CD14-positive monocyte (primary cell): ENCODE results near the gene TRIM37. TPM values are rescaled to one million over a fixed set of nuclear protein-coding genes. Genes with fewer than 3 reads are reported as not detected.
"Not testable (repeated sequence)": the region's sequence is repeated elsewhere in the genome, so short reads cannot be mapped to it uniquely, and the experiment has no call there.

Experiments
- DNase-seq, 3 donors: peaks; one replicate each; pipeline ENCODE4 v3.0.0-alpha.2; 2011 to 2022
- H2AFZ ChIP-seq: 2 replicates; pipeline ENCODE4 v1.6.0; 2012; ENCODE audit warnings: mild to moderate bottlenecking, low read depth, low read length, inconsistent platforms; ENCODE audit not compliant: insufficient read depth, poor library complexity, severe bottlenecking
- H3K27ac ChIP-seq, 2 donors: 1 replicate in 1 of 2; 2 replicates in 1 of 2; pipeline ENCODE4 v1.5.1; 2012 to 2013; ENCODE audit warnings: low read length in 2 of 2, control low read depth in 1 of 2, inconsistent platforms in 1 of 2, low read depth in 1 of 2, mild to moderate bottlenecking in 1 of 2
- H3K27me3 ChIP-seq, 2 donors: one replicate each; pipeline versions ENCODE4 v1.6.0 to v1.6.1; 2011 to 2013; ENCODE audit warnings: low read length in 2 of 2; ENCODE audit not compliant: control insufficient read depth in 2 of 2, insufficient read depth in 2 of 2
- H3K36me3 ChIP-seq, 2 donors: replicated peaks in 1 of 2; 1 replicate in 1 of 2; 2 replicates in 1 of 2; pipeline versions ENCODE4 v1.5.1 to v1.6.1; 2012 to 2013; ENCODE audit warnings: low read length in 2 of 2, control low read depth in 1 of 2, inconsistent platforms in 1 of 2, mild to moderate bottlenecking in 1 of 2; ENCODE audit not compliant: insufficient read depth in 2 of 2, control insufficient read depth in 1 of 2
- H3K4me1 ChIP-seq, 2 donors: 1 replicate in 1 of 2; 2 replicates in 1 of 2; pipeline versions ENCODE4 v1.5.1 to v1.6.1; 2012 to 2013; ENCODE audit warnings: low read length in 2 of 2, control low read depth in 1 of 2, inconsistent platforms in 1 of 2, mild to moderate bottlenecking in 1 of 2, moderate library complexity in 1 of 2; ENCODE audit not compliant: insufficient read depth in 2 of 2, control insufficient read depth in 1 of 2
- H3K4me2 ChIP-seq: replicated peaks from 2 replicates; pipeline ENCODE3; 2012; ENCODE audit warnings: low read length, moderate library complexity, mild to moderate bottlenecking; ENCODE audit not compliant: poor library complexity, severe bottlenecking; ENCODE audit errors: extremely low read depth
- H3K4me3 ChIP-seq, 3 experiments: fragments of 200-600 bp in 1 of 3; sonication (generic) in 1 of 3; replicated peaks in 1 of 3; 1 replicate in 2 of 3; 2 replicates in 1 of 3; pipeline ENCODE4 v1.5.1; 2011 to 2013; ENCODE audit warnings: low read length in 3 of 3, mild to moderate bottlenecking in 3 of 3, control low read depth in 2 of 3, low read depth in 2 of 3, inconsistent platforms in 1 of 3, moderate library complexity in 1 of 3
- H3K79me2 ChIP-seq: 2 replicates; pipeline ENCODE4 v1.6.0; 2012; ENCODE audit warnings: mild to moderate bottlenecking, control low read depth, inconsistent platforms, low read length, moderate library complexity; ENCODE audit not compliant: insufficient read depth
- H3K9ac ChIP-seq: 2 replicates; pipeline ENCODE4 v1.6.0; 2017; ENCODE audit warnings: low read length, mild to moderate bottlenecking; ENCODE audit not compliant: insufficient read depth, poor library complexity, severe bottlenecking
- H3K9me3 ChIP-seq, 2 donors: replicated peaks in 1 of 2; 1 replicate in 1 of 2; 2 replicates in 1 of 2; pipeline versions ENCODE4 v1.5.1 to v1.6.1; 2012 to 2013; ENCODE audit warnings: low read length in 2 of 2, control low read depth in 1 of 2; ENCODE audit not compliant: control insufficient read depth in 1 of 2, insufficient read depth in 1 of 2
- H4K20me1 ChIP-seq: 2 replicates; pipeline ENCODE4 v1.6.0; 2012; ENCODE audit warnings: mild to moderate bottlenecking, low read length, control low read depth, moderate library complexity; ENCODE audit not compliant: insufficient read depth
- H3K27ac Mint-ChIP-seq, 7 donors: one replicate each; pipeline ENCODE4 v1.8.0; 2020; ENCODE audit warnings: mild to moderate bottlenecking in 7 of 7, mixed read lengths in 7 of 7, moderate library complexity in 6 of 7, inconsistent platforms in 2 of 7
- H3K27me3 Mint-ChIP-seq, 3 donors: one replicate each; pipeline ENCODE4 v1.8.0; 2021 to 2022; ENCODE audit warnings: low read depth in 3 of 3, mild to moderate bottlenecking in 3 of 3, mixed read lengths in 3 of 3, moderate library complexity in 3 of 3, inconsistent platforms in 1 of 3
- H3K36me3 Mint-ChIP-seq, 2 donors: one replicate each; pipeline ENCODE4 v1.8.0; 2020; ENCODE audit warnings: mixed read lengths in 2 of 2, inconsistent platforms in 1 of 2, mild to moderate bottlenecking in 1 of 2
- H3K4me1 Mint-ChIP-seq: one replicate; pipeline ENCODE4 v1.8.0; 2020; ENCODE audit warnings: mild to moderate bottlenecking, mixed read lengths
- H3K4me3 Mint-ChIP-seq, 2 donors: one replicate each; pipeline ENCODE4 v1.8.0; 2020; ENCODE audit warnings: mild to moderate bottlenecking in 2 of 2, mixed read lengths in 2 of 2, moderate library complexity in 1 of 2
- H3K9me3 Mint-ChIP-seq, 7 donors: one replicate each; pipeline ENCODE4 v1.8.0; 2020 to 2022; ENCODE audit warnings: mixed read lengths in 7 of 7, mild to moderate bottlenecking in 6 of 7, moderate library complexity in 6 of 7, inconsistent platforms in 2 of 7
- CTCF ChIP-seq: fragments of 200-600 bp; IDR thresholded peaks from one replicate; pipeline ENCODE4 v1.8.0; 2022; ENCODE audit warnings: antibody characterized with exemption, mild to moderate bottlenecking
- WGBS: methylation state at CpG from one replicate; pipeline ENCODE4 v1.1.5; 2013; ENCODE audit warnings: missing lambda C conversion rate; ENCODE audit not compliant: insufficient coverage; 5-methylcytosine and 5-hydroxymethylcytosine counted together
- intact Hi-C, 2 donors: fragments of 100-400 bp; cut with micrococcal nuclease; formaldehyde crosslinking; loops; one replicate each; pipeline versions ENCODE4 v1.15.0 to v1.15.1; 2023
- polyA plus RNA-seq, 3 donors: library from polyadenylated mRNA; depleted of rRNA in 1 of 3; unstranded in 2 of 3; stranded (reverse) in 1 of 3; fragments of 300-500 nt in 2 of 3; fragments of >200 nt in 1 of 3; fragmentation: Illumina TruSeq in 2 of 3; gene quantifications; 1 replicate in 2 of 3; 2 replicates in 1 of 3; pipeline ENCODE4 v1.2.3, GENCODE V29; 2012 to 2021

TRIM37 gene
- polyA plus RNA-seq, 3 donors: 2.7 to 6.1 (median 5.3) TPM

GRCh38 chr17:58956997-58957724 lies 149.5 kb downstream of the TRIM37 start:
- Histone ChIP-seq H3K4me3 (no peak overlapping the region), H4K20me1 (no peaks in the 10 kb centered on the region), H3K9ac (no peak overlapping the region), H3K4me1 (peaks cover 23 to 29% of the 10 kb centered on the region in 2 donors), H3K9me3 (peaks cover 0 to 3% of the 10 kb centered on the region in 2 donors), H3K27me3 (no peaks in the 10 kb centered on the region), H3K36me3 (no peaks in the 10 kb centered on the region), H3K79me2 (no peaks in the 10 kb centered on the region), H3K4me2 (no peak overlapping the region), H3K27ac (no peak overlapping the region), H2AFZ (no peak overlapping the region)
- peaks cover 28% of the 10 kb centered on the region for H3K4me1 Mint-ChIP-seq
- intact Hi-C loops: no loop called here
- H3K9me3 Mint-ChIP-seq: peaks cover 0 to 9% (median 4%) of the 10 kb centered on the region in 7 donors
- H3K27me3 Mint-ChIP-seq: peaks cover 0 to 3% (median 0%) of the 10 kb centered on the region in 3 donors
- no peak for DNase-seq
- no CpG with 5 or more reads among the region's 2 CpGs for WGBS
- TF ChIP-seq CTCF: no peak
- H3K27ac Mint-ChIP-seq: no peak overlapping the region
- no peaks in the 10 kb centered on the region for H3K36me3 Mint-ChIP-seq
- H3K4me3 Mint-ChIP-seq: no peak overlapping the region

- peak; percentile 38 to 65 (median 62) for DNase-seq
- H3K27me3 Mint-ChIP-seq, H4K20me1 ChIP-seq, H3K36me3 ChIP-seq, H3K36me3 Mint-ChIP-seq, intact Hi-C loops, H3K9ac ChIP-seq, H3K79me2 ChIP-seq, H3K27me3 ChIP-seq: not testable (repeated sequence)
- Mint-ChIP-seq H3K4me1 (peaks cover 22% of the 10 kb centered on the region), H3K9me3 (peaks cover 15 to 30% (median 26%) of the 10 kb centered on the region in 7 donors), H3K4me3 (peak overlapping the region in 1 of 2 donors; percentile 37), H3K27ac (peak overlapping the region; percentile 76 to 96 (median 89))
- peak overlapping the region; percentile 24 for H2AFZ ChIP-seq
- peaks cover 23 to 25% of the 10 kb centered on the region in 2 donors for H3K9me3 ChIP-seq
- peak overlapping the region; percentile 23 to 83 for H3K27ac ChIP-seq
- peaks cover 20 to 24% of the 10 kb centered on the region in 2 donors for H3K4me1 ChIP-seq
- peak overlapping the region in 1 of 3 experiments; percentile 23 for H3K4me3 ChIP-seq
- 20% methylated on average over 2 of the region's 2 CpGs for WGBS
- H3K4me2 ChIP-seq: peak overlapping the region; percentile 44
Observed at GRCh38 chr17:58954358-58954757, 152.3 kb downstream of the TRIM37 start.
